Adrenal gland (tissue), 5 donors: ENCODE results near the gene PDIA2.

Experiments
- CTCF ChIP-seq, 6 experiments: fragments of 450-650 bp in 4 of 6; fragments of 200-600 bp in 2 of 6; sonication (generic) in 1 of 6; IDR thresholded peaks; 1 replicate in 5 of 6; 2 replicates in 1 of 6; pipeline versions ENCODE4 v1.5.1 to v1.8.0; 2016 to 2021; ENCODE audit warnings: antibody characterized with exemption in 6 of 6, mild to moderate bottlenecking in 2 of 6, moderate library complexity in 1 of 6
- POLR2A ChIP-seq, 2 donors: fragments of 450-650 bp; IDR thresholded peaks; one replicate each; pipeline ENCODE4 v1.6.1; 2017; ENCODE audit warnings: antibody characterized with exemption in 2 of 2, mild to moderate bottlenecking in 2 of 2, moderate library complexity in 1 of 2
- donor health status: DM: no; HTN: no; CAD: no.

GRCh38 chr16:275041-275641, 7.8 kb upstream of the PDIA2 start:
- TF ChIP-seq CTCF (IDR thresholded peaks at IDR 0.05) (no peak), POLR2A (IDR thresholded peaks at IDR 0.05) (no peak)
